ENCODE data around the gene KISS1R.

The KISS1R gene

DNA sequence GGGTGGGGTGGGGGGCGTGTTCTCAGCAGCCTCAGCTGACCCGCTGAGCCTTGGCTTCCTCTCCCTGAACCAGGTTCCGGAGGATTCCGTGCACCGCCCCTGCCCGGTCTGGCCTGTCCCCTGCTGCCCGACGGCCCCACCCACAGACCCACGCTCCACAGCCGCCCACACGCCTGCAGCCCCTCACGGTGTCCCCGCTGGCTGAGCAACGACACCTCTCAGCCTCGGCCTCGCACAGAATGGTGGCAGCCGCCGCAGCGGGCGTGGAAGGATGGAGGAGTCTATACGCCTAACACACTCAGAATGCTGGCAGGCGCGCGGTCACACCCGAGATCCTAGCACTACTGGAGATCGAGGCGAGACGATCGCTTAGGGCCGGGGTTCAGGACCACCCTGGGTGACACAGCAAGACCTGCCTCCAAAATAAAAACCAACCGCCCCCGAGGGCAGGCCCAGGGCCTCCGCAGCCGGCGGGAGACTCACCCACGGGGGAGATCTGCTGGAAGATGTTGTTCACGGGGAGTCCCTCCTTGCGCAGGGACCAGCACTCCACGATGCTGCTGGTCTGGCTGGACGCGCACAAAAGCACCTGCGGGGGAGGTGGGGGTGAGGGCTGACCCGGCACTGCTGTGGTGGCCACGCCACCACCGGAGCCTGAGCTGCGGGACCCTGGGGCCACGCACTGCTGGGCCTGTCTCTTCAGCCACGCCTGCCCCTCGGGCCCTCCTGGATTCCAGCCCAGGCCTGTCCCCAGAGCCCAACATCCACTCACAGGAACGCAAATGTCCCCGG lies 32.5 kb upstream of the KISS1R start:
- no peak for DNase-seq (ENCODE audit: low read depth)
- TF ChIP-seq, protein P1, sequence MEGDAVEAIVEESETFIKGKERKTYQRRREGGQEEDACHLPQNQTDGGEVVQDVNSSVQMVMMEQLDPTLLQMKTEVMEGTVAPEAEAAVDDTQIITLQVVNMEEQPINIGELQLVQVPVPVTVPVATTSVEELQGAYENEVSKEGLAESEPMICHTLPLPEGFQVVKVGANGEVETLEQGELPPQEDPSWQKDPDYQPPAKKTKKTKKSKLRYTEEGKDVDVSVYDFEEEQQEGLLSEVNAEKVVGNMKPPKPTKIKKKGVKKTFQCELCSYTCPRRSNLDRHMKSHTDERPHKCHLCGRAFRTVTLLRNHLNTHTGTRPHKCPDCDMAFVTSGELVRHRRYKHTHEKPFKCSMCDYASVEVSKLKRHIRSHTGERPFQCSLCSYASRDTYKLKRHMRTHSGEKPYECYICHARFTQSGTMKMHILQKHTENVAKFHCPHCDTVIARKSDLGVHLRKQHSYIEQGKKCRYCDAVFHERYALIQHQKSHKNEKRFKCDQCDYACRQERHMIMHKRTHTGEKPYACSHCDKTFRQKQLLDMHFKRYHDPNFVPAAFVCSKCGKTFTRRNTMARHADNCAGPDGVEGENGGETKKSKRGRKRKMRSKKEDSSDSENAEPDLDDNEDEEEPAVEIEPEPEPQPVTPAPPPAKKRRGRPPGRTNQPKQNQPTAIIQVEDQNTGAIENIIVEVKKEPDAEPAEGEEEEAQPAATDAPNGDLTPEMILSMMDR (IDR thresholded peaks at IDR 0.05; ENCODE audit: insufficient read depth, low read depth, low read length, missing control alignments) = no peak
- H3K4me3 ChIP-seq (ENCODE audit: low read length) = no peak overlapping the region

DNA sequence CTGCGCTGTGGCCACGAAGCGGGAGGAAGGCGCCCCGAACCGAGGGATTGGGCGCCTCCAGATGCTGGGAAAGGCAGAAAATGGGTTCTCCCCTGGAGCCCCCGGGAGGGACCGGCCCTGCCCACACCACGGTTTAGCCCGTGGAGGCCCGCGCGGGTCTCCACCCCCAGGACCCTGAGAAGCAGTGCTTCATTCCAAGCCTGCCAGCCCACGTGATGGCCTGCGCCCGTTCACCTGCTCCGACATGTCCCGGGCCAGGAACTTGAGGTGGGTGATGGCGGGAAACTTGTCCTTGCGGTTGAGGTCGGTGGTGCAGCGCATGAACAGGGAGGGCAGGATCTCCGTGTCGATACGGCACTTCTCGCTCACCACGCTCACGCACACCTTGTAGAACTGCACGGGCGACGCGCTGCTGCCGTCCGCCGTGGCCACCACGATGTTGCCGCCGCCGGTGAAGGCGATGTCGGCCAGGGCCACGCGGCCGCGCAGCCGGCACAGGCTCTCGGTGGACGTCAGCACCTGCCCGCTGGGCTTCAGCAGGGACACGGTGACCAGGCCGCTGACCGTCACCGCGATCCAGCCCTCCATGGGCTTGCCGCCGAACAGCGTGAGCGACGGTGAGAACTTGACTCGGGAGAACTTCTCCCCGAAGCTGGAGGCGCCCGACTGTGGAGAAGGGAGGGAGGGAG lies 31.5 kb upstream of the KISS1R start:
- H3K4me3 ChIP-seq (ENCODE audit: low read length) = no peak overlapping the region
- TF ChIP-seq, protein P1 (IDR thresholded peaks at IDR 0.05; ENCODE audit: insufficient read depth, low read depth, low read length, missing control alignments) = no peak
- DNase-seq (ENCODE audit: low read depth) = no peak

DNA sequence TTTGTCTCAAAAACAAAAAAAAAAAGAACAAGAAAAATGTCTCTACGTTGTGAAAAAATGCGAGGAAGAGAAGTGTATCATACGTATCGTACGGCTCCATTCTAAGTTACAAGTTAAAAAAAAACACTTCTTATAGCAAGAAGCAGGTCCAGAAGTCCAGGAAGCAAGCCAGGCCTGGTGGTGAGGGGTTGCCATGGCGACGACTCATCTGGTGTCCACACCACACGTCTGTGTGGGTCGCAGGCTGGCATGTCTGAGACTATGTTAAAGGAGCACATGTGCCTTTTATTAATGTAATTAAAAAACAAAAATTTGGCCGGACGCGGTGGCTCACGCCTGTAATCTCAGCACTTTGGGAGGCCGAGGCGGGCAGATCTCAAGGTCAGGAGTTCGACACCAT lies 30.1 kb upstream of the KISS1R start:
- TF ChIP-seq, protein P1 (IDR thresholded peaks at IDR 0.05; ENCODE audit: insufficient read depth, low read depth, low read length, missing control alignments) = no peak
- no peak for DNase-seq (ENCODE audit: low read depth)
- no peak overlapping the region for H3K4me3 ChIP-seq (ENCODE audit: low read length)

DNA sequence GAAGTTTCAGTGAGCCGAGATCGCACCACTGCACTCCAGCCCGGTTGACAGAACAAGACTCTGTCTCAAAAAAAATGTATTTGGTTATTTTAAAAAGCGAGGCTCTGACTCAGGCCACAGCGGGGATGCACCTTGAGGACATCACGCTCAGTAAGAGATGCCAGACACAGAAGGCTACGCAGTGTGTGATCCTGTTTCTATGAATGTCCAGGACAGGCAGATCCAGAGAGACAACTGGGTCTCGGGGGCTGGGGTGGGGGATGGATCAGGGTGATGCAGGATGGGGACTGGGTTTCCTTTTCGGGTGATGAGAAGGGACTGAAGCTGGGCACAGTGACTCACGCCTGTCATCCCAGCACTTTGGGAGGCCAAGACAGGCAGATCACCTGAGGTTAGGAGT lies 29.5 kb upstream of the KISS1R start:
- DNase-seq (ENCODE audit: low read depth) = no peak
- TF ChIP-seq, protein P1 (IDR thresholded peaks at IDR 0.05; ENCODE audit: insufficient read depth, low read depth, low read length, missing control alignments) = no peak
- H3K4me3 ChIP-seq (ENCODE audit: low read length) = no peak overlapping the region

DNA sequence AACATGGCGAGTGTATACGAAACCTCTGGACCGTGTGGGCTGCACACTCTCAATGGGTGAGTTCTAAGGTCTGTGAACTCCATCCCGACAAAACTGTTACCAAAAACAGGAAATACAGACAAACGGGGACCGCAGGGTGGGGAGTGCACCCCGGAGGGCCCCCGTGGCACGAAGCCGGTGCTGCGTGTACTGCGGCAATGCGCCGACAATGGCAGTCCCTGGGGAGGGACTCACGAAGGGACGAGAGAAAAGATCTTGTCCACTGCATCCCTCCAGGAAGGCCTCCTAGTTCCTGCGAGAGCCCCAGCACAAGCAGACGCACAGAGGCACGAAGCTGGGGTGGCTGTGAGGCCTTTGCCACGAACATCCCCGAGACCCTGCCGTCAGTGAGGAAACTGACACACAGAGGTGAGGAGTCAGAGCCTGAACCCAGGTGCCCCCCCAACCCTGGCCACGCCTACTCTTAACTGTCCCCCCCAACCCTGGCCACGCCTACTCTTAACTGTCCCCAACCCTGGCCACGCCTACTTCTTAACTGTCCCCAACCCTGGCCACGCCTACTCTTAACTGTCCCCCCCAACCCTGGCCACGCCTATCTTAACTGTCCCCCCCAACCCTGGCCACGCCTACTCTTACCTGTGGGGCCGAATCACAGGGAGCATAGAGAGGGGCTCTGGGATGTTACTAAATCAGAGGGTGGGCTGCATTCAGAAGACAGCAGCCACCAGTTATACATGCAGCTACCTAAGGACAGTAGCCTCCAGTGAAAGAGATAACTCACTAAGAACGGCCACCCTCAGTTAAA lies 28.4 kb upstream of the KISS1R start:
- no peak overlapping the region for H3K4me3 ChIP-seq (ENCODE audit: low read length)
- no peak for DNase-seq (ENCODE audit: low read depth)
- TF ChIP-seq, protein P1 (IDR thresholded peaks at IDR 0.05; ENCODE audit: insufficient read depth, low read depth, low read length, missing control alignments) = no peak

DNA sequence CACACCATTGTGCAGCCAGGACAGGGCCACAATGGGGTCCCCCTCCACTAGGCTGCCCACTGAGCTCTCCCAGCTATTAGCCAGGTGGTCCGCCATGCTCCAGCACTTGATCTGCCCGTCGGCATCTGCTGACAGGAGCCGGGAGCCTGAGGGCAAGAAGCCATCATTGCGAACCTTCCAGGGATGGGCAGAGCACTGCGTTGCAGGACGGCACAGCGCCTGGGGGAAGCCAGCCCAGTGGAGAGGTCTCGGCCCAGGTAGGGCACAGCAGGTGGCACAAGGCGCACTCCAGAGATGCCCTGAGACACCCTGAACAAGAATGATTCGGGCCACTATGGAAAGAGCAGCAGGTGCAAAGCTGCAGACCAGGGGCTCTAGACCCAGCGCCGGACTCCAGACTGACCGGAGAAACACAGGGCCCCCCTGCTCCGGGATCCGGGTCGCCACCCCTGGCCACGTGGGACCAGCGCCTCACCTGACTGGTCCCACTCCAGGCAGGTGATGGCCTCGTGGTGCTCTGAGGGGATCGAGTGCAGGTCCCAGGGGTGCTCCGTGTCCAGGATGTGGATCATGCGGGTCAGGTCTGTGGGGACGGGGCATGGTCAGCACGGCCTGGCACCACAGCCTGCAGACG lies 27.4 kb upstream of the KISS1R start:
- H3K4me3 ChIP-seq (ENCODE audit: low read length) = no peak overlapping the region
- TF ChIP-seq, protein P1 (IDR thresholded peaks at IDR 0.05; ENCODE audit: insufficient read depth, low read depth, low read length, missing control alignments) = no peak
- no peak for DNase-seq (ENCODE audit: low read depth)

All from epithelial cell of esophagus (primary cell).